BLaER1 treated with 17β-estradiol and CSF1 and Interleukin-3, amounts not matched to agents 10 nM and 100 nM (cell line): ENCODE results near the gene NEAT1.

ENCODE experiments used
- H3K27ac ChIP-seq, 11 experiments: shearing (Covaris generic); formaldehyde crosslinking; 2 replicates each; pipeline ENCODE4 v1.8.1; 2022
- H3K27me3 ChIP-seq, 11 experiments: shearing (Covaris generic); formaldehyde crosslinking; 2 replicates each; pipeline ENCODE4 v1.8.1; 2022
- H3K36me3 ChIP-seq, 11 experiments: shearing (Covaris generic); formaldehyde crosslinking; 2 replicates each; pipeline ENCODE4 v1.8.1; 2022
- H3K4me1 ChIP-seq, 10 experiments: shearing (Covaris generic); formaldehyde crosslinking; 2 replicates each; pipeline ENCODE4 v1.8.1; 2022
- H3K4me2 ChIP-seq, 11 experiments: shearing (Covaris generic); formaldehyde crosslinking; 2 replicates each; pipeline ENCODE4 v1.8.1; 2022
- H3K4me3 ChIP-seq, 10 experiments: shearing (Covaris generic); formaldehyde crosslinking; 2 replicates each; pipeline ENCODE4 v1.8.1; 2022
- H3K9ac ChIP-seq, 11 experiments: shearing (Covaris generic); formaldehyde crosslinking; 2 replicates each; pipeline ENCODE4 v1.8.1; 2022
- H3K9me3 ChIP-seq, 11 experiments: shearing (Covaris generic); formaldehyde crosslinking; replicated peaks in 1 of 11; 2 replicates each; pipeline ENCODE4 v1.8.1; 2022
- H4K20me1 ChIP-seq, 11 experiments: shearing (Covaris generic); formaldehyde crosslinking; 2 replicates each; pipeline ENCODE4 v1.8.1; 2022
- Cebpa-rat ChIP-seq, 11 experiments: shearing (Covaris generic); IDR thresholded peaks; 2 replicates each; pipeline ENCODE4 v1.8.1; 2022

The NEAT1 gene

DNA sequence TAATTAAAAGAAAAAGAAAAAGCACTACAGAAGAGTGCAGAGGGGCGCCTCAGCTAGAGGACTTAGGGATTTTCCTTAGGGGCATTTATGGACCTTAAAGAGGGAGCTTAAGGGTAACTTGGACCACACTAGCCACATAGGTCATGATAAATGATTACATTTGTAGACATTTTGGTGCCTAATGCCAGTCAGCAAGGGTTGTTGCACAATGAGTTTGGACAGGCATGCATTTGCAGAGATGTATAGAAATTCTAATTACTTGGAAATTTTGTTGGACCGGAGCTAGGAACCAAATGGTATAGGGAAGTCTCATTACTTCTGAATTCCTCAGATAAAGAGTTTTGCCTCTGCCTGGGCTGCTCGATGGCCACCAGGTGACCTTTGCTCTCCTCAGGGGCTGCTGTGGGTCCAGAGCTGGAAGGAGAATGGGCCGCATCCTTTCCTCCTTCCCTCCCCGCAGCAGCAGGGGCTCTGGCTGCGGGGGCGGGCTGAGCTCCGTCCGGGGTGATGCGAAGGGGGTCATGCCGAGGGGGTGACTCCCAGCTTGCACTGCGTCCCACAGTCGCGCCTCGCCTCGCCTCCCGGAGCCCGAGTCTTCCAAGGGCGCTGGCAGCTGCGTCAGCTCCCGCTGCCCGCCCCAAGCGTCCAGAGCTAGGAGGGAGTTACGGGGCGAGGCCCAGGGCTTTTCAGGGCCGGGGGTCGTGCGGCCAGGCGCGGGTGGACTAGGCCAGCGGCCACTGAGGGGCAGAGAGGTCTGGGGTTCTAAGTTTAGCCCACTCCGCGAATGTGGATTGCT, 56.0 kb downstream of the NEAT1 start:
- Histone ChIP-seq H3K4me1 (peaks cover 42 to 83% (median 69%) of the 10 kb centered on the region in 10 experiments), H3K36me3 (no peaks in the 10 kb centered on the region), H3K4me2 (peak overlapping the region; percentile 84 to 99 (median 96)), H3K4me3 (peak overlapping the region in 9 of 10 experiments; percentile 16 to 74 (median 69); a peak in 14 of 20 replicates), H3K27ac (peak overlapping the region; percentile 97 to 100 (median 99)), H4K20me1 (no peaks in the 10 kb centered on the region), H3K9ac (peak overlapping the region; percentile 93 to 99 (median 97)), H3K9me3 (no peaks in the 10 kb centered on the region), H3K27me3 (no peaks in the 10 kb centered on the region)
- TF ChIP-seq Cebpa-rat (IDR thresholded peaks at IDR 0.05): no peak

DNA sequence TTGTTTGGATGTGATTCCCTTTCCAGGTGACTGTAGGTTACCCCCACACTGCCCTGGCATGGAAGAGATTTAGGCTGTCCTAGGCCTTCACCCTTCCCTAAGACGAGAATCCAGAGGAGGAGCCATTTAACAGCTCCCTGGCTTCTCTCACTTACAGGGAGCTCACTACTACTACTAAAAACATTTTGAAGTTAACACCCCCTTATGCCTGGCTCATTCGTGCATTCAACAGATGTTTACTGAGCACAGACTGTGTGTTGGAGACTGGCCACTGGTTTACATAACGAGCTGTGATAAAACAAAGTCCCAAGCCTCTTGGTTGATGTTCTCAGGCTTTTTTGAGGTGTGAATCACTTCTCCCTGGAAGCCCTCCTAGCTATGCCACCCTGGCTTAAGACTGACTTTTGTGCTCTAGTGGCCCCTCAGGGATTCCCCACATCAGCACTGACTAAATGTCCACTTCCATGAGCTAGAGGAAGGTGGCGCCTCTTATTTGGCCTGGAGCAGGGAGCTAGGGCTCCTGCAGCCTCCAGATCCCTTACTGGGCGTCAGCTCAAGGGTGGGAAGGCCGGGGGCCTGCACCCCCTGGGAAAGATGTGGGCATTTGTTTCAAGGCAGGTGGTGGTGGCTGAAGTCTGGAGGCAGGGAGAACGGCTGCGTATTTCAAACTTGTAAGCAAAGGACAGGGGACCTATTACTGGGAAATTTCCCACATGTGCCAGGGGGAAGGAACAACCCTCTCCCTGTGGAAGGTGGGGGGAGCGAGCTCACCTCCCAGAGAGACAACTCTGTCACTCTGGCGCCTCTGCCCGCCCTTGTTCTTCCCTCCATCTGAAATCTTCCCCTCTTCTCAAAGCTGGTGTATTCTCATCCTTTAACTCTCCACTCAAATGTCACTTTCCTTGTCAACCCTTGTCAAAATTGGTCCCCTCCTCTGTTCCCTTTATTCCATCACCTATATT, 56.9 kb downstream of the NEAT1 start:
- peak overlapping the region; percentile 93 to 99 (median 97) for H3K9ac ChIP-seq
- no peaks in the 10 kb centered on the region for H3K27me3 ChIP-seq
- no peak for TF ChIP-seq Cebpa-rat (IDR thresholded peaks at IDR 0.05)
- H3K9me3 ChIP-seq: no peaks in the 10 kb centered on the region
- H3K27ac ChIP-seq: peak overlapping the region; percentile 97 to 100 (median 99); a peak in 21 of 22 replicates
- H3K4me3 ChIP-seq: peak overlapping the region in 1 of 10 experiments; percentile 16; a peak in 1 of 20 replicates
- H3K4me2 ChIP-seq: peak overlapping the region; percentile 84 to 99 (median 96)
- peaks cover 41 to 81% (median 71%) of the 10 kb centered on the region in 10 experiments for H3K4me1 ChIP-seq
- no peaks in the 10 kb centered on the region for H3K36me3 ChIP-seq
- H4K20me1 ChIP-seq: no peaks in the 10 kb centered on the region

DNA sequence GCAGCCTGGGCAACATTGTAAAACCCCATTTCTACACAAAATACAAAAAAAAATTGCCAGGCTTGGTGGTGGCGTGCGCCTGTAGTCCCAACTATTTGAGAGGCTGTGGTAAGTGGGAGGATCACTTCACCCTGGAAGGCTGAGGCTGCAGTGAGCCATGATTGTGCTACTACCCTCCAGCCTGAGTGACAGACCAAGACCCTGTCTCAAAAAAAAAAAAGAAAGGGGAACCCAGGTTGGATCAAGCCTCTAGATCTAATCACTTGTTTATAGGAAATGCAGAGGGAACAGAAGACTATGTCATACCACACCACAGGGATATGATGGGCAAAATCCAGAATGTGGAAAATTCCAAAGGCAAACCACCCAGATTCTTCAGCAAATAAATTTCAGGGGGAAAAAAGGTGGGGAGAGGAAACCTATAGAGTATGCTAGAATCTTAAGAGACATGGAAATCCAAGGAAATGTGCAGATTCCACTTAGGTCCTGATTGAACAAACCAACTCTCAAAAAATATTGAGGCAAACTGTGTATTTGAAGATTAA, 59.8 kb downstream of the NEAT1 start:
- Histone ChIP-seq H3K27me3 (no peaks in the 10 kb centered on the region), H3K27ac (peak overlapping the region in 3 of 11 experiments; percentile 1 to 26 (median 5); a peak in 3 of 22 replicates), H3K4me3 (no peak overlapping the region), H3K4me1 (peaks cover 53 to 92% (median 74%) of the 10 kb centered on the region in 10 experiments), H3K4me2 (peak overlapping the region in 5 of 11 experiments; percentile 55 to 98 (median 64); a peak in 9 of 22 replicates), H3K9me3 (no peaks in the 10 kb centered on the region), H3K36me3 (no peaks in the 10 kb centered on the region), H4K20me1 (no peaks in the 10 kb centered on the region), H3K9ac (no peak overlapping the region)
- TF ChIP-seq Cebpa-rat (IDR thresholded peaks at IDR 0.05): no peak

DNA sequence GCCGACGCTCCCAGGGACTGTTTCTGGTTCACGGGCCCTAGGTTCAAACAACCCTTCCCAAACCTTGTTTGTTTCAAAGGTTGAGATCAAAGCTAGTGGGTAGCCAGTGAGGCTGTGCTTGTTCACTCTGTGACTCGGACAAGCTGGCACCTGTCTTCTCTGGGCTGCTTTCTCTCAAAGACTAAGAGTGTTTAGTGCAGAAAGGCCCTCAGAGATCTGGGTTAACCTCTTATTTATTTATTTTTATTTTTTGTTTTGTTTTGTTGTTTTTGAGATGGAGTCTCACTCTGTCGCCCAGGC, 63.3 kb downstream of the NEAT1 start:
- H4K20me1 ChIP-seq: no peaks in the 10 kb centered on the region
- H3K4me2 ChIP-seq: peak overlapping the region in 9 of 11 experiments; percentile 22 to 97 (median 95); a peak in 18 of 22 replicates
- no peak for TF ChIP-seq Cebpa-rat (IDR thresholded peaks at IDR 0.05)
- H3K4me3 ChIP-seq: no peak overlapping the region
- no peaks in the 10 kb centered on the region for H3K36me3 ChIP-seq
- no peaks in the 10 kb centered on the region for H3K9me3 ChIP-seq
- H3K27me3 ChIP-seq: no peaks in the 10 kb centered on the region
- peaks cover 62 to 92% (median 76%) of the 10 kb centered on the region in 10 experiments for H3K4me1 ChIP-seq
- peak overlapping the region in 1 of 11 experiments; percentile 15; a peak in 2 of 22 replicates for H3K9ac ChIP-seq
- H3K27ac ChIP-seq: peak overlapping the region in 9 of 11 experiments; percentile 32 to 100 (median 100); a peak in 15 of 22 replicates

DNA sequence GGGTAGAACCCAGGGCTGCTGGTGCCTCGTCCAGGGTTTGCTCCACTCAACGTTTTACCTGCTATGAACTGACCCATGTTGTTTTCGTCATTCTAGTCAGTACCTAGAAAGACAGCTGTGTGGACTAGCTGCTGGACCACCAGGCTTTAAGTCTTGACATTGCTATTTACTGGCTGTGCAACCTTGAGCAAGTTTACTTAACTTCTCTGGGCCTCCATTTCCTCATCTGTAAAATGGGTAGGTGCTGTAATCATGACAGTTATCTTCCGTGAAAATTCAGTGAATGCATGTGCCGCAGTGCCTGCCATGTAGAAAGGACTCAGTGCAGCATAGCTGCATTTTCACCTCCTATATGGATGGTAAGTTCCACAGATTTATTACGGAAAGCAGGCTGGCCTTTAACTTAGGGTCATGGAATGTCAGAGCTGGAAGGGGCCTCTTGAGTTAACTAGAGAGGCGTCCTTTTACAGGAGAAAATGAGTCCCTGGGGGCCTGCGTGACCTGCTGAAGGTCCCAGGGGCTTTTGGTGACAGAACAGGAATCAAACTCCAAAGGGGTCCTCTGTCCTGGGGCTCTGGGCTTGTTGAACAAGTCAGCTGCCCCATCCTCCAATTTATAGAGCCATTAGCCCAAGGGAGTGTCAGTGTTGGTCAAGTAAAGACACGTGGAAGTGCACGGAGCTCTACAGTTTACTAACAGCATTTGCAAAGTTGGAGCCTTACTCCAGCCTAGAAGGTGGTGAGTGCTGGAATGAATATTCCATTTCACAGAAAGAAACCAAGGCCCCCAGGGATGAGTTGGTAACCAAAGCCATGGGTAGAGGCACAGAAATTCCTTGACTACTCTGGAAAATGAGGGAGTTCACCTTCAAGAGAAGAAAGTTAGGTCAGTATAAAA, 64.2 kb downstream of the NEAT1 start:
- Histone ChIP-seq H3K9ac (peak overlapping the region in 10 of 11 experiments; percentile 51 to 82 (median 78); a peak in 20 of 22 replicates), H3K9me3 (no peaks in the 10 kb centered on the region), H3K27me3 (no peaks in the 10 kb centered on the region), H3K4me2 (peak overlapping the region; percentile 49 to 97 (median 95)), H3K36me3 (no peaks in the 10 kb centered on the region), H3K27ac (peak overlapping the region; percentile 47 to 100 (median 100)), H3K4me1 (peaks cover 64 to 93% (median 77%) of the 10 kb centered on the region in 10 experiments), H4K20me1 (no peaks in the 10 kb centered on the region), H3K4me3 (peak overlapping the region in 6 of 10 experiments; percentile 6 to 29 (median 16); a peak in 7 of 20 replicates)
- no peak for TF ChIP-seq Cebpa-rat (IDR thresholded peaks at IDR 0.05)

DNA sequence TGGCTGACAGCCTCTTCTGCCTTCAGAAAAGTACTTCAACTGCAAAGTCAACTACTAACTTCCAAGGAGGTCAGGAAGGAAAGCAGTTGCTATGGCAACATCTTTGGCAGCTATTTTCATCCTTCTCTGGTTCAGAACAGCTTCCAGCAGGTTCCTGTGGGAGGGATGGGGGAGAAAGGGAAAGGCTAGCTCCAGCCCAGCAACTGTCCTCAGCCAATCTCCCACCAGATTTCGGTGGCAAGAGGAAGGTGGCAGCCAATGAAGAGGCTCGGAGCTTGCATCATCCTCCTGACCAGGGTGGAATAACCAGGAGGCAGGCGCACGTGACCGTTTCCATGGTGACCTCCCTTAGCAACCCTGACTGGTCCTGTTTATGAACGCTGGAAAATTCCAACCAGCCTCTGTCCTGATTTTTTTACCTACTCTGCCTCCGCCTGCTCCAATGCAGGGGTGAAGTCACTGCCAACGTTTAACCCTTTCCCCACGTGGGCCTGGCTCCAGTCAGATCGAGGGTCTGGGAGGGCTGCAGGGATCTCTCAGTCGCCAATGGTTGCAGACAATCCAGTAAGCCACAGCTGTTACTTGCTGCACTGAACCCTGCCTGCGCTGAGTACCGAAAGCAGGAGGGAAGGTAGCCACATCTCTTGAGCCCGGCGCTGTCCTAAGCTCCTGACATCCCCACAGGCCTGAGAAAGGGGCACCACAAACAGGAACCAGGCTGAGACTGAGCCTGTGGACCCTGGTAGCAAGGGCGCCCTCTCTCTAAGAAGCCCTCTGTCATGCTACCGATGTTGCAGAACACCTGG, 65.1 kb downstream of the NEAT1 start:
- peak in 10 of 11 experiments; percentile 64 to 97 (median 88); a peak in 18 of 22 replicates for TF ChIP-seq Cebpa-rat (IDR thresholded peaks at IDR 0.05)

DNA sequence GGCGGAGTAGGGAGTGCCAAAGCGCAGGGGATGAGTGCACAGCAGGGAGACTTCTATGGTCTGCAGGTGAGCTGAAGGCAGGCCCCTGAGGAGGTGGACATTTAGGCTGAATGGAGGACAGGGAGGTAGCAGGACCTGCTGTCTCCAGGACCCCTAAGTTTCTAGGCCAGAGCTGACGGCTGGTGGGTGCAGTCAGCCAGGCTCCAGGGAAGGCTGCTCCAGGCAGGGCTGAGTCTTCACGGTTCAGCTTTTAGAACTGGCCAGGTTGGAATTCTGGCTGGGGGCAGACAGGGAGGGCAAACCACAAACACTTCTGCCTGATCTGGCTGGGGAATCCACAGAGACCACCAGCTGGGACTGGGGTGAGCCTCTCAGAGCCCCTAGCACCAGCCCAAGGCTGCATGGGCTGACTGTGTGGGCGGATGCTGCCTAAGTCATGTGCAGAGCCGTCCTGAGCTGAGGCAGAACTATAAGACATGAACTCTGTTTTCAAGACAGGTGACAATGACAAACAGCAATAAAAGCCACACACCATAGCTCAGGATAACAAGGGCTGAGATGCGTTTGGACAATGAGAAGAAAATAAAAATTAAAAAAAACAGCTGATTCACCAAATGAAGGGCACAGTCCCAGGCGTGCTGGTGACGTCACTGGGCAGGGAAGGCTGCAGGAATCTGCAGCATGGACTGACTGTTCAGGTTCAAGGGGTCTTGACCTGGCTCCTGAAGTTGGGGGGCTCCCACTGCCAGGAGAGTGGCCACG, 65.9 kb downstream of the NEAT1 start:
- Histone ChIP-seq H3K4me3 (peak overlapping the region in 9 of 10 experiments; percentile 25 to 59 (median 42); a peak in 16 of 20 replicates), H3K36me3 (no peaks in the 10 kb centered on the region), H3K9ac (peak overlapping the region; percentile 72 to 82 (median 79)), H3K4me2 (peak overlapping the region; percentile 88 to 97 (median 95)), H3K9me3 (no peaks in the 10 kb centered on the region), H3K27me3 (no peaks in the 10 kb centered on the region), H3K4me1 (peaks cover 68 to 95% (median 85%) of the 10 kb centered on the region in 10 experiments), H4K20me1 (no peaks in the 10 kb centered on the region), H3K27ac (peak overlapping the region; percentile 72 to 100 (median 100))
- TF ChIP-seq Cebpa-rat (IDR thresholded peaks at IDR 0.05): no peak

More for the DNA sequence above, 65.1 kb downstream of the NEAT1 start:
- H3K9me3 ChIP-seq: no peaks in the 10 kb centered on the region
- peaks cover 64 to 93% (median 78%) of the 10 kb centered on the region in 10 experiments for H3K4me1 ChIP-seq
- no peaks in the 10 kb centered on the region for H3K27me3 ChIP-seq
- H3K4me3 ChIP-seq: peak overlapping the region in 9 of 10 experiments; percentile 25 to 59 (median 42); a peak in 17 of 20 replicates
- H3K27ac ChIP-seq: peak overlapping the region; percentile 72 to 100 (median 100)
- peak overlapping the region; percentile 88 to 97 (median 95) for H3K4me2 ChIP-seq
- no peaks in the 10 kb centered on the region for H4K20me1 ChIP-seq
- peak overlapping the region; percentile 72 to 82 (median 79) for H3K9ac ChIP-seq
- no peaks in the 10 kb centered on the region for H3K36me3 ChIP-seq
